ENCODE measurements around the gene OR51F1. TPM values are rescaled to one million over a fixed set of nuclear protein-coding genes. Genes with fewer than 3 reads are reported as not detected.

The OR51F1 gene
- polyA plus RNA-seq, 3 donors: not detected

- H3K4me1 ChIP-seq (ENCODE audit: control insufficient read depth in 1 of 2, insufficient read depth in 2 of 2, low read length in 2 of 2): no peaks in the 10 kb centered on the region
- H3K27me3 Mint-ChIP-seq (ENCODE audit: low read depth in 3 of 3): peaks cover 0 to 1% (median 1%) of the 10 kb centered on the region in 3 donors
- no peak overlapping the region for H3K9ac ChIP-seq (ENCODE audit: insufficient read depth, low read length, poor library complexity, severe bottlenecking)
- WGBS (ENCODE audit: insufficient coverage): no CpG with 5 or more reads among the region's 6 CpGs
- H3K36me3 Mint-ChIP-seq: no peaks in the 10 kb centered on the region
- no peak overlapping the region for H3K4me3 ChIP-seq (replicated peaks in 1 of 3; ENCODE audit: low read depth in 2 of 3, low read length in 3 of 3)
- no peak overlapping the region for H2AFZ ChIP-seq (ENCODE audit: insufficient read depth, low read depth, low read length, poor library complexity, severe bottlenecking)
- no peaks in the 10 kb centered on the region for H3K9me3 Mint-ChIP-seq
- TF ChIP-seq, protein P1, sequence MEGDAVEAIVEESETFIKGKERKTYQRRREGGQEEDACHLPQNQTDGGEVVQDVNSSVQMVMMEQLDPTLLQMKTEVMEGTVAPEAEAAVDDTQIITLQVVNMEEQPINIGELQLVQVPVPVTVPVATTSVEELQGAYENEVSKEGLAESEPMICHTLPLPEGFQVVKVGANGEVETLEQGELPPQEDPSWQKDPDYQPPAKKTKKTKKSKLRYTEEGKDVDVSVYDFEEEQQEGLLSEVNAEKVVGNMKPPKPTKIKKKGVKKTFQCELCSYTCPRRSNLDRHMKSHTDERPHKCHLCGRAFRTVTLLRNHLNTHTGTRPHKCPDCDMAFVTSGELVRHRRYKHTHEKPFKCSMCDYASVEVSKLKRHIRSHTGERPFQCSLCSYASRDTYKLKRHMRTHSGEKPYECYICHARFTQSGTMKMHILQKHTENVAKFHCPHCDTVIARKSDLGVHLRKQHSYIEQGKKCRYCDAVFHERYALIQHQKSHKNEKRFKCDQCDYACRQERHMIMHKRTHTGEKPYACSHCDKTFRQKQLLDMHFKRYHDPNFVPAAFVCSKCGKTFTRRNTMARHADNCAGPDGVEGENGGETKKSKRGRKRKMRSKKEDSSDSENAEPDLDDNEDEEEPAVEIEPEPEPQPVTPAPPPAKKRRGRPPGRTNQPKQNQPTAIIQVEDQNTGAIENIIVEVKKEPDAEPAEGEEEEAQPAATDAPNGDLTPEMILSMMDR (IDR thresholded peaks at IDR 0.05): no peak
- no peaks in the 10 kb centered on the region for H3K27me3 ChIP-seq (ENCODE audit: control insufficient read depth in 2 of 2, insufficient read depth in 2 of 2, low read length in 2 of 2)
- no peaks in the 10 kb centered on the region for H3K79me2 ChIP-seq (ENCODE audit: insufficient read depth, low read length)
- H3K4me1 Mint-ChIP-seq: no peaks in the 10 kb centered on the region
- H3K27ac ChIP-seq (ENCODE audit: low read depth in 1 of 2, low read length in 2 of 2): no peak overlapping the region
- no peaks in the 10 kb centered on the region for H3K9me3 ChIP-seq (replicated peaks in 1 of 2; ENCODE audit: control insufficient read depth in 1 of 2, insufficient read depth in 1 of 2, low read length in 2 of 2)
- H3K36me3 ChIP-seq (replicated peaks in 1 of 2; ENCODE audit: control insufficient read depth in 1 of 2, insufficient read depth in 2 of 2, low read length in 2 of 2): no peaks in the 10 kb centered on the region
- DNase-seq: no peak
- intact Hi-C loops (cut with micrococcal nuclease): no loop called here
- no peak overlapping the region for H3K27ac Mint-ChIP-seq
- no peak overlapping the region for H3K4me2 ChIP-seq (replicated peaks; ENCODE audit: extremely low read depth, low read length, poor library complexity, severe bottlenecking)
- no peaks in the 10 kb centered on the region for H4K20me1 ChIP-seq (ENCODE audit: insufficient read depth, low read length)
- no peak overlapping the region for H3K4me3 Mint-ChIP-seq
Measured at GRCh38 chr11:4766420-4767043, 3.2 kb downstream of the OR51F1 start.

GRCh38 chr11:4763096-4763495, 6.6 kb downstream of the OR51F1 start:
- H3K27me3 ChIP-seq (ENCODE audit: control insufficient read depth in 2 of 2, insufficient read depth in 2 of 2, low read length in 2 of 2): no peaks in the 10 kb centered on the region
- no peak overlapping the region for H2AFZ ChIP-seq (ENCODE audit: insufficient read depth, low read depth, low read length, poor library complexity, severe bottlenecking)
- no peaks in the 10 kb centered on the region for H3K9me3 Mint-ChIP-seq
- no peaks in the 10 kb centered on the region for H4K20me1 ChIP-seq (ENCODE audit: insufficient read depth, low read length)
- H3K4me2 ChIP-seq (replicated peaks; ENCODE audit: extremely low read depth, low read length, poor library complexity, severe bottlenecking): no peak overlapping the region
- H3K4me3 Mint-ChIP-seq: no peak overlapping the region
- H3K27ac Mint-ChIP-seq: no peak overlapping the region
- H3K4me3 ChIP-seq (replicated peaks in 1 of 3; ENCODE audit: low read depth in 2 of 3, low read length in 3 of 3): no peak overlapping the region
- H3K79me2 ChIP-seq (ENCODE audit: insufficient read depth, low read length): no peaks in the 10 kb centered on the region
- no peak for DNase-seq
- no peak overlapping the region for H3K9ac ChIP-seq (ENCODE audit: insufficient read depth, low read length, poor library complexity, severe bottlenecking)
- no peaks in the 10 kb centered on the region for H3K36me3 Mint-ChIP-seq
- no peak overlapping the region for H3K27ac ChIP-seq (ENCODE audit: low read depth in 1 of 2, low read length in 2 of 2)
- H3K4me1 ChIP-seq (ENCODE audit: control insufficient read depth in 1 of 2, insufficient read depth in 2 of 2, low read length in 2 of 2): no peaks in the 10 kb centered on the region
- H3K4me1 Mint-ChIP-seq: no peaks in the 10 kb centered on the region
- H3K9me3 ChIP-seq (replicated peaks in 1 of 2; ENCODE audit: control insufficient read depth in 1 of 2, insufficient read depth in 1 of 2, low read length in 2 of 2): no peaks in the 10 kb centered on the region
- TF ChIP-seq, protein P1 (IDR thresholded peaks at IDR 0.05): no peak
- H3K36me3 ChIP-seq (replicated peaks in 1 of 2; ENCODE audit: control insufficient read depth in 1 of 2, insufficient read depth in 2 of 2, low read length in 2 of 2): no peaks in the 10 kb centered on the region
- peaks cover 0 to 1% (median 0%) of the 10 kb centered on the region in 3 donors for H3K27me3 Mint-ChIP-seq (ENCODE audit: low read depth in 3 of 3)
- intact Hi-C loops (cut with micrococcal nuclease): no loop called here
- WGBS (ENCODE audit: insufficient coverage): 95% methylated on average over 2 of the region's 2 CpGs

Measured in CD14-positive monocyte (primary cell).